ENCODE results near the gene ANO2.

DNA sequence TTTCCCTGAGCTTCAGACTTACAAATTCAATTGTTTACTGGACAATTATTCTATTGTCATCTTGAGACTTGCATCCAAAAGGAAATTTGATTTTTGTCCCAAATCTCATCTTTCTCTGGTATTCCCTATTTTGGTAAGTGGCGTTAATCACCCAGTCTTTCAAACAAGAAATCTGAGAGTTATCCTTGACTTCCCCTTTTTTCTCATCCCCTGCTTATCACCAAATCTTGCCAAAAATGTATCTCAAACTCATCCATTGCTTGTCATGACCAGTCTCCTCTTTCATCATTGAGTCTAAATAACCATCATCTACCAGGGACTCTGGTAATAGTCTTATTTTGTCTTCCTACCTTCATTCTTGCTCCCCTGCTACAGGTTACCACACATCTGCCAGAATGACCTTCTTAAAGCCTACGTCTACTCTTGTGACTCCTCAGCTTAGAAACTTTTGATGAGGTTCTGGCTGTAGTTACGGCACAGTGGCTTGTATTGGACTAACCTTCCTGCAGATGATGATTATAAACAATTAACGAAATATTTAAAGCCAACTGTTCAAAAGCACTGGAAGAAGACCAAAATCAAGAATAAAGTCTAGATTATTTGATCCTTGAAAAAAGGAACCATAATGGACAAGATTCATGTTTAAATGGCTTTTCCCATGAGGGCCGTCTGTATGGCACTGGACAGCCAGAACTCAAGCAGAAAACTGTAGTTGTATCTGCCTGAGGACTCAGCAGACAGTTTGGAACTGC lies 9.0 kb upstream of the ANO2 start:
- no peak for TF ChIP-seq CTCF (IDR thresholded peaks at IDR 0.05; ENCODE audit: low read depth, low read length)
- no peak for TF ChIP-seq EZH2phosphoT487 (IDR thresholded peaks at IDR 0.05; ENCODE audit: low read depth)
